HG02610 (cell line): ENCODE measurements around the gene CELSR1.

Experiments
- ATAC-seq: cut with Tn5 transposase; IDR thresholded peaks from one replicate; pipeline ENCODE4 v1.9.1; 2021; ENCODE audit warnings: mild to moderate bottlenecking, moderate library complexity; ENCODE audit not compliant: unreplicated experiment

The CELSR1 gene

DNA sequence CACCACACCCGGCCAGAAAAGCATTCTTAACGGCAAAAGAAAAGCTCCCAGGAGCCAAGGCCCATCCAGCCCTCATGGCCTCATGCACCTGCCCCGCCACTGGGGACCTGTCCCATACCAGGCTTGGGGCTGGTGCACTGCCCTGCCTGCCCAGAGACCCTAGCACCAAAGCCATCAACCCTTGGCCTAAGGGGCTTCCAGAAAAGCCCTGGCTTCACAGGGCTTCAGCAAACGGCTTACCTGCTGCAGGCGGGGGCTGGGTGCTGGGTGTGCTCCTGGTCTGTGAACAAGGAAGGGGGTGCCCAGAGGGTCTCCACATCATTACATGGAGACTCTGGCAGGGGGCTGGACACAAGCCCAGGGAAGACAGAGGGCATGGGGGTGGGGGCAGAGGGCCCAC, 89.5 kb downstream of the CELSR1 start:
- no peak for ATAC-seq

- ATAC-seq: no peak
Measured at GRCh38 chr22:46446799-46447198, 90.6 kb downstream of the CELSR1 start.

DNA sequence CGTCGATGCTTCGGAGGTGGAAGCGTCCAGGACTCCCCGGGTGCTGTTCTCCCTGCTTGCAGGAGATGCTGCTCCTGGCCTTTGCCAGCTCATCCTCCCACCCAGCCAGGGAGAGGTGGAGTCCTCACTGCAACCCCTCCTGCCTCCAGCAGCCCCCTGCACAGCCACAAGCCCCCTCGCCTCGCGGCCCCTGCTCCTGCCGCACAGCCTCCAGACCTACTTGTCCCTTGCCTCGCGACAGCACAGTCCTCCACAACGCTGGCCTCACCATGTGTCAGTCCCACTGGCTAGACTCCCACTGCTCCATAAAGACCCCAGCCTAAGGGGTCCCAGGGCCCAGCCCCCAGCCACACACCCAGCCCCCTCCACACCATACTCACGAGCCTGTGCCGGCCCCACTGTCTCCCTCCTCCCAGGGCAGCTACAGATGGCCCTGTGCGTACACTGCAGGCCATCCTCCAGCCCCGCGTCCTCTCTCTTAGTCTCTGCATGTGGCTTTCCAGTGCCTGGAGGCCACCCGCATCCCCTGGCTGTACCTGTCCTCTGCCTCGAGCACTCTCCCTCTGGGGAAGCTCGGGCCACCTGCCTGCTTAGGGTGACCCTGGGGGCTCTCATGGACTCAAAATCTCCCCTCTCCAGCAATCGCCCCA, 91.5 kb downstream of the CELSR1 start:
- ATAC-seq: no peak

DNA sequence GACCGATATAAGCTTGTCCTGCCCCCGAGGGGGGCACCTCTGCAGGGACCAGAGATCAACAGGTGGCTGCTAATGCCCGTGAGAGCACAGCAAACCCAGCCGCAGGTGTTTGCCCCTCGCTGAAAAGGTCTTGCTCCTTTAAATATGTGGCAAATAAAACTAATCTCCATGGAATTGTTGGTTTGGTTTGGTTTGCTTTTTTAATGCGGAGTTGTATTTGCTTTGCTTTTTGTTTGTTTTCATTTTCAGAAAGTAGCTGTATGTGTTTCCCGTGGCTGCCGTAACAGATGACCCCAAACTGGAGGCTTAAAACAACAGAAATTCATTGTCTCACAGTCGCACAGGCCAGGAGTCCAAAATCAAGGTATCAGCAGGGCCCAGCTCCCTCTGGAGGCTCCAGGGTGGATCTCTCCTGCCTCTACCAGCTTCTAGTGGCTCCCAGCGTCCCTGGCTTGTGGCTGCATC, 93.0 kb downstream of the CELSR1 start:
- ATAC-seq: no peak

DNA sequence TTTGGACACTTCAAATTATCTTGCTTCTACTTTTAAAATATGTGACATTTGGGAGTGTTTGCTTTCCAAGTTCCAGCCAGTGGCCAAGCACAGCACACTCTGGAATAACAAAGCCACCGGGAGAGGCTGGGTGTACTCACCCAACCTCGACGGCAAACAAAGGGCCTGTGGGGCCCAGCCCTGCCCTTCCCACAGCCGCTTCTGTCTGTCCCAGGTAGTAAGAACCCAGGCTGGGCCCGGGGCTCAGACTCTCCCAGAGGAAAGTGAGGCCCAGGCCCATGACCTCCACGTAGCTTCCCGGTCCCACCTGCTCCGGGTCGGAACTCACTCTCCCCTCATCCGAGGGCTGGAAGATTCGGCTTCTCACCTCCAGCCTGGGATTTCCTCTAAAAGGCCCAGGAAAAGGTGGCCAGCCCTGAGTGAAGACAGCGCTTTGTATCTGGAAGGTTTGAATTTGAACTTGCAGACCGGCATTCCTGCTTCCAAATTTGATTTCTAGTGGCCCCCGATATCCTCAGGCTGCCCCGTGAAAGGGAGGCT, 93.5 kb downstream of the CELSR1 start:
- ATAC-seq: no peak

GRCh38 chr22:46442217-46442853, 95.1 kb downstream of the CELSR1 start:
- ATAC-seq: no peak

DNA sequence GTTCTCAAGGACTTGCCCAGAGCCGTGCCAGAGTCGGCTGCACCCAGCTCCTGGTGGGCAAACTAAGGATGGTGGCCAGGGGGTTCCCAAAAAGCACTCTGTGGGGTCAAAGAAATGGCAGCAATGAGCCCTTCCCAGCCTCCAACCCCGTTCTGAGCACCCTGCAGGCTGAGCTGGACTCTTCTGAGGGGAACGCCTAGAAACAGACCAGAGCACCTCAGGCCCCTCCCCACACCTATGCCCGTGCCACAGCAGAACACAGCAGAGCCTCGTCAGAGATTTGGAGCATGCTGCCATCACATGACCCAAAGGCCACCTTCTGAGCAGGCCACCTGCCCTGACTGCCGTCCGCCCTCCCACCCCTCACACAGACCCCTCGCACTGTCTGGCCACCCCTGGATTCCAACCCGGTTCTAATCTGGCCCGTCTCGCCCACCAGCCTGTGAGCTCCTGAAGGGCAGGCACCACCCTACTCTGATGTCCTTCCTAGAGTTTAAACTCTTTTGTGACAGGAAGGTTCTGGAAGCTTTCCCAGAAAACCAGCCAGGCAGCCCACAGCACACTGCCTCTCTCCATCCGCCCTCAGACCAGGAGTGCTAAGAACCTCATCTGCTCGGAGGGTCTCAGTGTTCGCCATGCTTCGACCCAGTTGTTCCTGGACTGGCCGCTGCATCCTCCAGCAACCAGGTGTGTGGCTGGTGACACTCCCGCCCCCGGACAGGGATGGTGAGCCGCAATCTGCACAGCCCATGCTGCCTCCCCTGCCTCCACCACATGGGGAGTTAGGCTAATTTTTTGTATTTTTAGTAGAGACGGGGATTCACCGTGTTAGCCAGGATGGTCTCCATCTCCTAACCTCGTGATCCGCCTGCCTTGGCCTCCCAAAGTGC, 97.6 kb downstream of the CELSR1 start:
- ATAC-seq: no peak

- ATAC-seq: no peak
Measured at GRCh38 chr22:46439111-46439510, 98.3 kb downstream of the CELSR1 start.

DNA sequence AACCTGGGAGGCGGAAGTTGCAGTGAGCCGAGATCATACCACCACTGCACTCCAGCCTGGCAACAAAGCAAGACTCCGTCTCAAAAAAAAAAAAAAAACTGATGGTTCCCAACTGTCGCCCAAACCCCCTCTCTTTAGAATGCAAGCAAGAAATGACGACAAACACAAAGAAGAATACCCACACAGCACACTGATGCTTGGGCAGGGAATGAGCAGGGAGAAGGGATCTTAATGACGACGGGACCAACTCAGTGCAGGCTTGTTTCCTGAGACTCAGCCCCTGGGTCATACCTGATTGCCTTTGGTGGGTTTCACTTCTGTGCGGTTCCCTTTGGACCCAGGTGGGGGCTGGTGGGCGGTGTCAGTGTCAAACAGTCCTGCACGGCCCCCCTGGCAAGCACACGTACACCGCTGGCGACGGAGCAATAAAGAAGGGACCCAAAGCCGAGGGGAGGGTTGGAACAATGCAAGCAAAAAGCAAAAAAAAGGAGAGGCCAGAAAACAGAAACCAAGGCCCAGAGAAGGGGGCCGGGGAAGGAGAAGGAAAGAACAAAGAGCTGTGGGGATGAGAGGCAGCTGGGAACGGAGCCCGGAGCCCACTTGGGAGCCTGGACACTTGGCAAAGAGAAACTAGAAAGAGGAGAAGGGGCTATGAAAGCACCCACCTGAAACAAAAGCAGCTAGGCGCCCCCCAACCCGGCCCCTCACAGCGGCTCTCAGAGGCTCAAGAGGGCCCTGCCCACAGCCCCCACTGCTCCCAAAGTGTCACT, 99.6 kb downstream of the CELSR1 start:
- ATAC-seq: no peak

DNA sequence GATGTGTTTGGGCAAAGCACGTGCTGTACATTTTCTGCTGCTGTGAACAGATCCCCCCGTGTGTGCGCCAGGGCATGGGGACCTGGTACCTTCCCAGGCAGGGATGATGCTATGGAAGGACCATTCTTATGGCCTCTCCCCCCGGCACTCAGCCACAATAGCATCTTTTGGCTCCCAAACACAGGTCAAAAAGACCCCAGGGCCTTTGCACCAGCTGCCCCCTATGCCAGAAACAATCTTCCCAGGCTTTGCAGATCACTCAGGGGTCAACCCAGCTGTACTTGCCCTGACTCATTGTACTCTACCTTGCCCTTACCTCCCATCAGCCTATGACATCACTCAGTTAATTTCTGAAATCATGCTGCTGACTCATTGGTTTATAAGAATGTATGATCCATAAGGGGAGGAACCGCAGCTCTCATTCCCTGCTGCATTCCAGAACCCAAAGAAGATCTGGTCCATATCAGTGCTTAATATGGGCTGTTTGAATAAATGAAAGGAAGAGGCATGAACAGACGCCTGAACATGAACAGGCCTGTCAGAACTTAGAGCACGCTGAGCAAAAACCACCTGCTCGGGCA, 100.7 kb downstream of the CELSR1 start:
- ATAC-seq: no peak

GRCh38 chr22:46433318-46433717, 104.1 kb downstream of the CELSR1 start:
- ATAC-seq: no peak

DNA sequence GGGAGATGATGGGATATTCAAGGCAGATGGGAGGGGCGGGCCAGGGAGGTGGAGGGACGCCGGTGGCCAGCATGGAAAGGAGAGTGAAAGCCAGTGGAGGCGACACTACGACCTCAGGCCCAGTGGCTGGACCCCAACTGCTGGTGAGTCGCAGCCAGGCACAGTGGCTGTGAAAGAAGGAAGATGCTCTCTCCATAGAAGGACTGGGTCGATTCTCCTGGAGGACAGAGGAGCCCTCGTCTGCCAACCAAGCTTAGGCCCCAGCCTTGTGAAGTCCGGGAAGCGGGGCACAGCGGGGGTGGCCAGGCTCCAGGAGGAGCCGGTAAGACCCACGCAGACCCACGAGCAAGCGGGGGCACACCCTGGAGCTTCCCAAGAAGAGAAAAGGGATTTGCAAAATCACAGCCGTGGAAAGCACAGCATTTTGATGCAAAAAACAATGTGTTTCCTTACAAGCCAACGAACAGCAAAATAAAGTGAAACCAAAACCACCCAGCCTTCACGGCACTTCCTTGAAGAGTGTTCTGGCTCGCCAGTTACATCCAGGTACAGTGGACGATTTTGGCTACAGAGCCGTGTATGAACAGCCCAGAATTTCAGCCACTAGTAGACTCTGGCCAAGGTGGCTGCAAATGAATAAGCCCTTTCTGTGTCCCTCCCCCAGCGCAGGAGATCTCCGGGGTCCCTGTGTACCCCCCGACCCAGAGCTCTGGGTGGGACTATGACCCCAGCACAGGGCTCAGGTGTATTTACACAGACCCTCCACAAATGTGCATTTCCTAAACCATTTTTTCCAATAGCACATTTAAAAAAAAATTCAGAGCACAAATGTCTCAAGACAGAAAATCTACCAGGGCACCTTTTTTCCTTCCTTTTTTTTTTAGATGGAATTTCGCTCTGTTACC, 105.0 kb downstream of the CELSR1 start:
- ATAC-seq: no peak

- ATAC-seq: no peak
Measured at GRCh38 chr22:46430961-46431838, 106.2 kb downstream of the CELSR1 start.

DNA sequence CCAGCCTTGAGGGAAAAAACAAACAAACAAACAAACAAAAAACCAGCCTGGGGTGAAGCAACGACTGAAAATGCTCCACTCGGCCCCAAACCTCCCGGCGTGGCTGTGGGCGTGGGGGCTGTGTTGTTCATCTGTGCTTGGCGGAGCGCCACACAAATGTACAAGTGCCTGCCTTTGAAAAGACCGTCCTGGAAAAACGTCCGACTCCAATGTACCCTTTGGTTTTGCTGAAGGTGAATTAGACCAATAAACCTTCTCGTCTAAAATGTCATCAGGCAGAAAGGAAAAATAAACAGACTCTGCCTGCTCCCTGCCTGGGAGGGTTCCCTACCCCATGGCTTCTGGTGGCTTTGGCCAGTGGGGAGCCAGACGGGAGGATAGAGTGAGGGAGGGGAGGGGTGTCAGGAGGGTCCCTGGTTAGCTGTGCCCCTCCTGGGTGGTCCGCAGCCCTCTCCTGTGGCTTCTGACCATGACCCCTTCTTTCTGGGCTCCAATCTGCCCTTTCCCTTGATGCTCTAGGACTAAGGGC, 108.0 kb downstream of the CELSR1 start:
- no peak for ATAC-seq

GRCh38 chr22:46428602-46429324, 108.7 kb downstream of the CELSR1 start:
- no peak for ATAC-seq

DNA sequence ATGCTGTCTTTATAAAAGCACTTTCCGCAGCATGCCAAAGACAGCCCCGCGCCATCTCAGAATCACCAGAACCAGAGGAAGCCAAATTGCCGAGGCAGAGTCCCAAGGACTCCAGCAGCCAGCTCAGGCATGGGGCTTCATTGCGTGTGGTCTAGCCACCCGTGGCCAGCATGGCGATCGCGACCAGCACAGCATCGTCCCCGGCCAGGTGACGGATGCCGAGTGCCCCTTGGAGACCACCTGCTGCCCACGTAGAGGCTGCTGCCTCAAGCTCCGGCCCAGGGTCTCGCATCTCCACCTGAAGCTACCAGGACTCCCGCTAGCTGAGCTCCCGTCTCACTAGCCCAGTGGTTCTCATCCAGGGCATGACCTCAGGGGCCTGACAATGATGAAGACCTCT, 109.2 kb downstream of the CELSR1 start:
- ATAC-seq: no peak

GRCh38 chr22:46425016-46425415, 112.4 kb downstream of the CELSR1 start:
- no peak for ATAC-seq
